Stimulated activated CD8-positive, alpha-beta memory T cell treated with anti-CD3 and anti-CD28 coated beads, Interleukin-15, amount 100 ng/mL, for 1 hour (primary cell): Measurements from ENCODE around the gene SSC5D.

Experiments
- DNase-seq: peaks from one replicate; pipeline ENCODE4 v3.0.0-alpha.2; 2020; ENCODE audit warnings: low read depth

The SSC5D gene

DNA sequence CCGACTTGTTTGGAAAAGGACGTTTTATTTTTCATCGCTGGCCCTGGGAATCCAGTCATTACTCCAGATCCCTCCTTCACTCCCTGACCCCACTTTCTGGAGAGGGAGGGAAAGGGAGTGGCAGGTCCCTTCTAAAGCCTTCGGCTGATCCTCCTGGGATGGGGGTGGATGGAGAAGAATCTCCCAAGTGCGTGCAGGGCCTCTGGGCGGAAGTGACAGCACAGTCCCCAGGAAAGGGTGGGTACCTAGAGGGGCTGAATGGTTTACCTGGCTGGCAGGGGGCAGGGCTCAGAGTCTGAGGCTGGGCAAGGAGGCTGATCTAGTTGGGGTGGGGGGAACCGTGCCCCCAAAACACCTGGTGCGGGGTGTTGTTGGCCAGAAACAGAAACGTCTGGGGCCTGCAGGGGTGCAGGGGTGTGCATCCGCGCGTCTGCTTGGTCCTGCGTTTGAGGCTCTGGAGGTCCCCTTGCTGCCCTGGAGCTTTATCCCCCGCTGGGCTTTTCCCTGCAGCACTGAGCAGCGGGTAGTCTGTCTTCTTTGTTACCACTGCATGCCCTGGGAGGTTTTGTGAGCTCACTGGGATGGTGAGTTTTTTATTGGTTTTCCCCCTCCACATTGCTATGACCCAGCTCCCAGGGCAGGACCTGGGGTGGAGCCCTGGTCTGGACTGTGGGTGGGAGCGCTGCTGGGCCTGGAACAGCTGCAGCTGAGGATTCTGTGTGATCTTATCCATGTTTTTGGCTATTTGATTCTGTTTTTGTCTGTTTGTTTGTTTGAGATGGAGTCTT is 14.8 kb upstream of the SSC5D start:
- DNase-seq, result no peak

GRCh38 chr19:55474269-55475265 is 13.7 kb upstream of the SSC5D start:
- DNase-seq, result no peak

GRCh38 chr19:55476100-55476775 is 12.0 kb upstream of the SSC5D start, which contains the start of gene ZNF628:
Gene ZNF628 (plus strand): TSS chr19:55476617. CDS start chr19:55479911, 3,294 bp downstream.
- DNase-seq, result peak; percentile 94

DNA sequence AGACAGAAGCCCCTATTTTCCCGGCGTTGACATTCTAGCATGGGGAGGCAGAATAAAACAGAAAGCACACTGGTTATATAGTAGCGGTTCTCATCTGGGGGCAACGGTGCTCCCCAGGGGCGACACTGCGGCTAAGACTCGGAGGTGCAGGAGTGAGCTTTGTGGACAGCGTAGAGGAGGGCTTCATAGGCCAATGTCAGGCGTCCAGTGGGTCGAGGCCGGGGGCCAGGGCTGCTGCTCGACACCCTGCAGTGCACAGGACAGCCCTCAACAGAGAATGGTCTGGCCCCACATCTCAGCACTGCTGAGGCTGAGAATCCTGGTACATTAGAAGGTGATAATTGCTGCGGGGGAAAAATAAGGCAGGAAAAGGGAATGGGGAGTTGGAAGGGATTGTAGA is 10.3 kb upstream of the SSC5D start:
- no peak for DNase-seq

DNA sequence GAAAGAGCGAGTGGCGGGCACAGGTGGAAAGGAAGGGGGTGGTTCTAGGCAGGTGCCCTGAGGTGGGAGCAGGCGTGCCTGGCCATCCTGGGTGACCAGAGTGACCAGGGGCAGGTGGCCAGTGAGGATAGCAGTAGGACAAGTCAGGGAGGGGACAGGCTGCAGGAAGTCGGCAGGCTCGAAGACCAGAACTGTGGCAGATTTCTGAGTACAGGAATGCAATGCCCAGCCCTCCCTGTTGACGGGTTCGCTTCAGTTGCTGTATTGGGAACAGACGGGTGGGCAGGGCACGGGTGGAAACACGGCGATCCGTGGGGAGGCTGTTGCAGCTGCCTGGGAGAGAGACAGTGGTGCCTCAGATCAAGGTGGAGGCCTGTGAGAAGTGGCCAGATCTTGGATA is 9.9 kb upstream of the SSC5D start:
- DNase-seq, result no peak

- no peak for DNase-seq
Observed at GRCh38 chr19:55479045-55479444, 9.2 kb upstream of the SSC5D start.

- no peak for DNase-seq
Observed at GRCh38 chr19:55479451-55480230, 8.6 kb upstream of the SSC5D start.

- no peak for DNase-seq
Observed at GRCh38 chr19:55481148-55481793, 7.0 kb upstream of the SSC5D start.

GRCh38 chr19:55481794-55482155 is 6.5 kb upstream of the SSC5D start:
- no peak for DNase-seq

DNA sequence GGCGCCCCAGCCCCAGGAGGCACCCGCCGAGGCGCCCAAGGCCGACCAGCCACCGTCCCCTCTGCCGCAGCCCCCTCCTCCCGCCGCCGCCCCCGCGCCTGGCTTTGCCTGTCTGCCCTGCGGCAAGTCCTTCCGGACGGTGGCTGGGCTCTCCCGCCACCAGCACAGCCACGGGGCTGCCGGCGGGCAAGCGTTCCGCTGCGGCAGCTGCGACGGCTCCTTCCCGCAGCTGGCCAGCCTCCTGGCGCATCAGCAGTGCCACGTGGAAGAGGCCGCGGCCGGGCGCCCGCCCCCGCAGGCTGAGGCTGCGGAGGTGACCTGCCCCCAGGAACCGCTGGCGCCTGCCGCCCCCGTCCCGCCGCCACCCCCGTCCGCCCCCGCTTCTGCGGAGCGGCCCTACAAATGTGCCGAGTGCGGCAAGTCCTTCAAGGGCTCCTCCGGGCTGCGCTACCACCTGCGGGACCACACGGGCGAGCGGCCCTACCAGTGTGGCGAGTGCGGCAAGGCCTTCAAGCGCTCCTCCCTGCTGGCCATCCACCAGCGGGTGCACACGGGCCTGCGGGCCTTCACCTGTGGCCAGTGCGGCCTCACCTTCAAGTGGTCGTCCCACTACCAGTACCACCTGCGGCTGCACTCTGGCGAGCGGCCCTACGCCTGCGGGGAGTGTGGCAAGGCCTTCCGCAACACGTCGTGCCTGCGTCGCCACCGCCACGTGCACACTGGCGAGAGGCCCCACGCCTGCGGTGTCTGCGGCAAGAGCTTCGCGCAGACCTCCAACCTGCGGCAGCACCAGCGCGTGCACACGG is 5.9 kb upstream of the SSC5D start:
- DNase-seq, result no peak

- no peak for DNase-seq
Observed at GRCh38 chr19:55482967-55483705, 5.1 kb upstream of the SSC5D start.

GRCh38 chr19:55483706-55484592 is 4.3 kb upstream of the SSC5D start:
- no peak for DNase-seq

DNA sequence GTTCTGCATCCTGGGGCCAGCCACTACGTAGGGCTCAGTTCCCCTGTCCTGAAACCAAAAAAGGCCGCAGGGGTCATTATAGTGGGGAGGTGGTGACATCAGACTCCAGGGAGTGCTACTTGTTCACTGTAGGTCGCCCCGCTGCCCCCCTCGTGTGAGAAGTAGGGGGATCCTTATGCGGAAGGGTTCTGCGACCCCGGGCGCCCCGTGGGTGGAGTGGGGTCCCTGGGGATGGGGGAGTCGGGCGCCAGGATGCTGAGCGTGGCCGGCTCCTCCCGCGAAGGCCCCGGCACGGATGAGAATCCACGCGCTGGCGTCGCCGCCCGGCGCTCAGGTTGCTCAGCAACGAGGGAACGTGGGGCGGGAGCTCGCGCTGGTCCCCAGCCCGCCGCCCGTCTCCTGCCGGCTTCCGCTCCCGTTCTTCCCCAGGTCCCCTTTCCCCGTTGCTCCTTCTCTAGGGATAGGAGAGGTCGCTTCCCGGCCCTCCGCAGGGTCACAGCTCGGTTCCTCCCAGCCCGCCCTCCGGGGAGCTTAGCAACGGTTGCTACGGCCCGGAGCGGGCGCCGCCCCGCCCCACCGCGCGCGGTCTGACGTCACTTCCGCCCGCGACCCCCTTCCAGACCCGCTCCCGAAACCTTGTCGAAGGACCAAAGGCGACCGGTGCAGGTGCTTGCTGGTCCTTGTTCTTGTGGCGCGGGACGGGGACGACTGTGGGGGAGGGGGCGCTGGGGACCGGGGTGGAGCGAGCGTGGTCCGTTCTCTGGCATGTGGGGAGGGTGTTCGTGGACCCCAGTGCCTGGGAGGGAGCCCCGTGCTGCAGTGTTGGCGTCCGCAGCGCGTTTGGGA is 3.4 kb upstream of the SSC5D start, which contains the start of gene NAT14:
TSS of gene NAT14 (plus strand) at position 596 of the 846 bp plus-strand sequence. CDS start 521 bp downstream, outside the sequence.
- peak; percentile 39 for DNase-seq

- DNase-seq, result no peak
Observed at GRCh38 chr19:55485439-55486011, 2.7 kb upstream of the SSC5D start.

- no peak for DNase-seq
Observed at GRCh38 chr19:55486043-55486970, 1.9 kb upstream of the SSC5D start.
